Calu3 (cell line): ENCODE data around the gene SLC23A2. TPM values are rescaled to one million over a fixed set of nuclear protein-coding genes. Genes with fewer than 3 reads are reported as not detected.
"Not testable (repeated sequence)": the region's sequence is repeated elsewhere in the genome, so short reads cannot be mapped to it uniquely, and the experiment has no call there.

Experiments used
- BruUV-seq: library from RNA; stranded (reverse); fragments of 400-500 nt; replicated peaks from 2 replicates; lab custom pipeline; 2021; lab: Mats Ljungman, UMichigan
- CTCF ChIA-PET: fragments of 300-600 bp; sonication (Branson Sonifier 250); formaldehyde crosslinking; loops from one replicate; lab custom pipeline; 2022; ENCODE audit warnings: antibody characterized with exemption; lab: Charles Lee
- DNase-seq: peaks from one replicate; pipeline ENCODE4 v3.0.0; 2022
- H3K27ac Mint-ChIP-seq: one replicate; pipeline ENCODE4 v1.8.0; 2022; ENCODE audit warnings: mixed read lengths; ENCODE audit not compliant: unreplicated experiment
- H3K27me3 Mint-ChIP-seq: one replicate; pipeline ENCODE4 v1.8.0; 2022; ENCODE audit warnings: mixed read lengths; ENCODE audit not compliant: unreplicated experiment
- H3K36me3 Mint-ChIP-seq: one replicate; pipeline ENCODE4 v1.8.0; 2022; ENCODE audit warnings: mild to moderate bottlenecking, moderate library complexity, mixed read lengths; ENCODE audit not compliant: insufficient read depth, unreplicated experiment
- H3K4me1 Mint-ChIP-seq: one replicate; pipeline ENCODE4 v1.8.0; 2022; ENCODE audit warnings: mild to moderate bottlenecking, low read depth, mixed read lengths; ENCODE audit not compliant: unreplicated experiment
- H3K4me3 Mint-ChIP-seq: one replicate; pipeline ENCODE4 v1.8.0; 2022; ENCODE audit warnings: mild to moderate bottlenecking, low read depth, moderate library complexity, mixed read lengths; ENCODE audit not compliant: unreplicated experiment
- H3K9me3 Mint-ChIP-seq: one replicate; pipeline ENCODE4 v1.8.0; 2022; ENCODE audit warnings: low read depth, mixed read lengths; ENCODE audit not compliant: unreplicated experiment
- intact Hi-C: fragments of 100-400 bp; cut with micrococcal nuclease; formaldehyde crosslinking; loops from one replicate; pipeline ENCODE4 v1.10.0; 2022; ENCODE audit not compliant: unreplicated experiment
- total RNA-seq: library from RNA; stranded (reverse); gene quantifications from 2 replicates; pipeline ENCODE4 v1.2.3, GENCODE V29; 2022
- TF ChIP-seq, protein P1 (sequence below): fragments of 200-600 bp; IDR thresholded peaks from one replicate; pipeline ENCODE4 v1.8.0; 2022; ENCODE audit warnings: antibody characterized with exemption; ENCODE audit not compliant: unreplicated experiment

SLC23A2 gene
- total RNA-seq, 1 experiment from 2014 or later = 14.8 TPM

DNA sequence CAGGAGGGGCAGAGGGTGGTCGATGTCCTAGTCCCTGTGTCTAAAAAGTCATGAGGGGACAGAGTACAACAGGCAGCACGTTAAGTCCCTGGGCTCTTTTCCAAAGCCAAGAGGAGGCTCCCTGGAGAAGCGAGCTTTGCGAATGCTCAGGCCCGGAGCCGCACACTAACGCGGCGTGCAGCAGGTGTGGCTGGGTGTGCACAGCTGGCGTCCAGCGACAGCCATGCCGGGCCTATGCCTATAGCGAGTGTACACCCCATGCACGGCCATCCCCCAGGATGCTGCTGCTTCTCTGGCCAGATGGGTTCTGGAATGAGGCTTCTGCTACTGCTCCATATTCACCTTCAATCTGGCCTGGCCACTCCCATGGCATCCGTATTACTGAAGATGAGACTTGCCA is 148.3 kb downstream of the SLC23A2 start:
- no peak for DNase-seq
- CTCF ChIA-PET = no interaction called here
- Mint-ChIP-seq H3K9me3 (no peaks in the 10 kb centered on the region), H3K4me1 (no peaks in the 10 kb centered on the region), H3K27me3 (no peaks in the 10 kb centered on the region), H3K4me3 (no peak overlapping the region), H3K36me3 (no peaks in the 10 kb centered on the region), H3K27ac (no peak overlapping the region)
- no TSS peak for BruUV-seq
- TF ChIP-seq, protein P1, sequence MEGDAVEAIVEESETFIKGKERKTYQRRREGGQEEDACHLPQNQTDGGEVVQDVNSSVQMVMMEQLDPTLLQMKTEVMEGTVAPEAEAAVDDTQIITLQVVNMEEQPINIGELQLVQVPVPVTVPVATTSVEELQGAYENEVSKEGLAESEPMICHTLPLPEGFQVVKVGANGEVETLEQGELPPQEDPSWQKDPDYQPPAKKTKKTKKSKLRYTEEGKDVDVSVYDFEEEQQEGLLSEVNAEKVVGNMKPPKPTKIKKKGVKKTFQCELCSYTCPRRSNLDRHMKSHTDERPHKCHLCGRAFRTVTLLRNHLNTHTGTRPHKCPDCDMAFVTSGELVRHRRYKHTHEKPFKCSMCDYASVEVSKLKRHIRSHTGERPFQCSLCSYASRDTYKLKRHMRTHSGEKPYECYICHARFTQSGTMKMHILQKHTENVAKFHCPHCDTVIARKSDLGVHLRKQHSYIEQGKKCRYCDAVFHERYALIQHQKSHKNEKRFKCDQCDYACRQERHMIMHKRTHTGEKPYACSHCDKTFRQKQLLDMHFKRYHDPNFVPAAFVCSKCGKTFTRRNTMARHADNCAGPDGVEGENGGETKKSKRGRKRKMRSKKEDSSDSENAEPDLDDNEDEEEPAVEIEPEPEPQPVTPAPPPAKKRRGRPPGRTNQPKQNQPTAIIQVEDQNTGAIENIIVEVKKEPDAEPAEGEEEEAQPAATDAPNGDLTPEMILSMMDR = no peak
- intact Hi-C loops = no loop called here

DNA sequence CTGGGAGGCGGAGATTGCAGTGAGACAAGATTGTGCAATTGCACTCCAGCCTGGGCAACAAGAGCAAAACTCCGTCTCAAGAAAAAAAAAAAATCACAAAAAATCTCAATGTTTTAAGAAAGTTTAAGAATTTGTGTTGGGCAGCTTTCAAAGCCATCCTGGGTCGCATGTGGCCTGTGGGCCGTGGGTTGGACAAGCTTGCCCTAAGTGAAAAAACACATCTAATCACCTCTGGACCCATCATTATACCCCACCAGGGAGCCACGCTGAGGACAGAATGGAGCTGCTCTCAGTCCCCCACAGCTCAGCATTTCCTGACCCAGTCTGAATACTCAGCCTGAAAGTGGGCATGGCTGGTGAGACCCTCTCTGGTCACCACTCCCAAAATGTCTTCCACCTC is 150.3 kb downstream of the SLC23A2 start:
- no peak overlapping the region for H3K27ac Mint-ChIP-seq
- no peaks in the 10 kb centered on the region for H3K36me3 Mint-ChIP-seq
- H3K9me3 Mint-ChIP-seq = no peaks in the 10 kb centered on the region
- intact Hi-C loops = no loop called here
- H3K27me3 Mint-ChIP-seq = no peaks in the 10 kb centered on the region
- TF ChIP-seq, protein P1 = no peak
- H3K4me3 Mint-ChIP-seq = no peak overlapping the region
- DNase-seq = no peak
- no peaks in the 10 kb centered on the region for H3K4me1 Mint-ChIP-seq
- CTCF ChIA-PET = no interaction called here
- BruUV-seq = no TSS peak

DNA sequence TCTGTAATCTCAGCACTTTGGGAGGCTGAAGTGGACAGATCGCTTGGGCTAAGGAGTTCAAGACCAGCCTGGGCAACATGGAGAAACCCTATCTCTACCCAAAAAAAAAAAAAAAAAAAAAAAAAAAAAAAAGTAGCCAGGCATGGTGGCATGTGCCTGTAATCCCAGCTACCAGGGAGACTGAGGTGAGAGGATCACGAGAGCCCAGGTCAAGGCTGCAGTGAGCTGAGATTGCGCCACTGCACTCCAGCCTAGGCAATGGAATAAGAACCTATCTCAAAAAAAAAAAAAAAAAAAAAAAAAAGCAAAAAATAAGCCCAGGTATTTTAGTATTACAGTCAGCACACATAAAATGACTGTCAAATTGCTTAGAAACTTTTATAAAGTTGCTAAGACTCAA is 152.5 kb downstream of the SLC23A2 start:
- H3K4me1 Mint-ChIP-seq, H3K27me3 Mint-ChIP-seq, H3K36me3 Mint-ChIP-seq, intact Hi-C loops, H3K4me3 Mint-ChIP-seq, DNase-seq, BruUV-seq, H3K27ac Mint-ChIP-seq, H3K9me3 Mint-ChIP-seq: not testable (repeated sequence)
- CTCF ChIA-PET = interaction anchor here (0.7 kb wide), 1 partner anchor 246 kb away, joined by 3 read pairs; no protein-coding TSS in a partner anchor

DNA sequence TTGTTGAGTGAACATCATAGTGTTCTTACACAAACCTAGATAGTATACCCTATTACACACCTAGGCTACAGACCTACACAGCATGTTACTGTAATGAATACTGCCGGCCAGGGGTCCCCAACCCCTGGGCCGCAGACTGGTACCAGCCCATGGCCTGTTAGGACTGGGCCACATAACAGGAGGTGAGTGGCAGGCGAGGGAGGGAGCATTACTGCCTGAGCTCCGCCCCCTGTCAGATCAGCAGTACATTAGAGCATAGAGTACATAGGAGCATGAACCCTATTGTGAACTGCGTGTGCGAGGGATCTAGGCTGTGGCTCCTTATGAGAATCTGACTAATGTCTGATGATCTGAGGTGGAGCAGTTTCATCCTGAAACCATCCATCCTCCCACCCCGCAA is 153.3 kb downstream of the SLC23A2 start:
- no peaks in the 10 kb centered on the region for H3K36me3 Mint-ChIP-seq
- BruUV-seq = no TSS peak
- no peak overlapping the region for H3K27ac Mint-ChIP-seq
- TF ChIP-seq, protein P1 = no peak
- no peaks in the 10 kb centered on the region for H3K27me3 Mint-ChIP-seq
- CTCF ChIA-PET = no interaction called here
- no peak for DNase-seq
- no peaks in the 10 kb centered on the region for H3K9me3 Mint-ChIP-seq
- intact Hi-C loops = no loop called here
- H3K4me1 Mint-ChIP-seq = no peaks in the 10 kb centered on the region
- H3K4me3 Mint-ChIP-seq = no peak overlapping the region

DNA sequence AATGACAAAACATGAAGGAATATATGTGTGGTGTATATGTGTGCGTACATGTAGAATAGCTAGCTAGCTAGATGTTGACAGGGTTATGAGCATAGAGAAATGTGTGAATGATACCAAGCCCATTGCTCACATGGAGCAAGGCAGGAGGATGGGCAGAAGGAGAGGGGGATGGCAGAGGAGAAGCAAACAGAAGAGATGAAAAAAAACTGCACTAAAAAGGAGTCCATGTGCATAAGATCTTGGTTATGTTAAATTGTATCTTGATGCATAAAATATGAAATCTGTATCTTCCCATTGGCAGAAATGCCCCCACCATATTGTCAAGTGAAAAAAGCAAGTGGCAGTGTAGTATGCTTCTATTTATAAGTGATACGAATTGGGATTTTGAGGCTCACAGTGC is 154.5 kb downstream of the SLC23A2 start:
- Mint-ChIP-seq H3K4me1 (no peaks in the 10 kb centered on the region), H3K9me3 (no peaks in the 10 kb centered on the region), H3K27ac (no peak overlapping the region), H3K36me3 (no peaks in the 10 kb centered on the region), H3K4me3 (no peak overlapping the region), H3K27me3 (no peaks in the 10 kb centered on the region)
- no peak for DNase-seq
- CTCF ChIA-PET = no interaction called here
- TF ChIP-seq, protein P1 = no peak
- no TSS peak for BruUV-seq
- intact Hi-C loops = no loop called here
